NCI-H2196 (cell line): ENCODE results near the gene UBL4A.

ENCODE experiments used
- DNase-seq: peaks from one replicate; lab custom pipeline; 2025; ENCODE audit not compliant: unreplicated experiment; lab: John Stamatoyannopoulos, UW

Gene UBL4A

DNA sequence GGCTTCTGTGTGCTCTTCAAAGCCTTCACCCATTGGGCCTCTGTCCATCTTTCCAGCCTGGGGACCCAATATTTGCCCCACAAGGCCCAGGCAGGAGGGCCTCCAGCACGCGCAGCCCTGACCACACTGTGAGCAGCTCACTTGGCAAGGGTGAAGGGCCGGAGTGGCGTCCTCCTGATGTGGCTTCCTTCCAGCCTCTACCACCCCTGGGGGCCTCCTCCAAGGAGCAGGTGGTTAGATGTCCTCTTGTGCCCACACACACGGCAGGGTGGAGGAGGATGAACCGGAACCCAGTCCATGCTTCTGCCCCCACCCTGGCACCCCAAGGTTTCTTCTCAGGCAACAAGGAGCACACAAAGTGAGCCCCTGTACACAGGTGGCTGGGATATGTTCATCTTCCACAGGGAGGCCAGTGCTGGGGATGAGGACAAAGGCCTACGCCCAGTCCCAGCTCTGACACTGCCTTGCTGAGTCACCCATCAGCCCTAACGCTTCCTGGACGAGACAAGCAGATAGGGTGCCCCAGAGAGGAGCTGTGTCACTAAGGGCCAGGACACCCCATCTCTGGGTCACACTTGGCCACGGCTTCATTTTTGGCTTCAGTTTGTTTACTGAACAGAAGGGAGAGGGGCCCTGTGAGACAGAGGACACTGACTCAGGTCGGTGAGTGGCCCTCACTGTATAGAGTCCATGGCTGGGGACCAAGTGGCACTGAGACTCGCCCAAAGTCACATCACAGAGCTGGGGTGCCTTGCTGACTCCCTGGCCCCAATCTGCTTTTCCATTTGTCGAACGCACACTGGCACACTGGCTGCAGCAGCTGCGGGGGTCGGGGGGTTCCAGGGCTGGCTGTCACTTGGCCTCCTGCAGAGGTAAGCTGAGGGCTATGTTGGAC is 1.9 kb downstream of the UBL4A start:
- DNase-seq: no peak

DNA sequence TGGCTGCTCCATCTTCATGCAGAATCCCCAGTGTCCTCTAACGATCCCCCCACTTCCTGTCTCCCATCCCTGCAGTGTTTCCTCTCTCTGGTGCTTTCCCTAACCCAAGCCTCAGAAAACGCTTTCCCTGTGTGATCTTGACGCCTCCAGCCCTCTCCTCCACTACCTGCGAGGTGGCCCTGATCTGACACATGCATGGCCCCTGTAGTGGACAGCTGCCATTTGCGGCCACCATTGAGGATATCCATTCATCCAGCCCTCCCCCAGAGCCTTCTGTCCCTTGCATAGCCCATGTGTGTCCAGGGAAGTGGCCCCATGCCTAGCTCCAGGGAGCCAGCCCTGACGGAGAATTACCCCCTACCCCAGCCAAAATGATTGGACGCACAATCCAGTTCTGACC is 3.1 kb downstream of the UBL4A start:
- no peak for DNase-seq

DNA sequence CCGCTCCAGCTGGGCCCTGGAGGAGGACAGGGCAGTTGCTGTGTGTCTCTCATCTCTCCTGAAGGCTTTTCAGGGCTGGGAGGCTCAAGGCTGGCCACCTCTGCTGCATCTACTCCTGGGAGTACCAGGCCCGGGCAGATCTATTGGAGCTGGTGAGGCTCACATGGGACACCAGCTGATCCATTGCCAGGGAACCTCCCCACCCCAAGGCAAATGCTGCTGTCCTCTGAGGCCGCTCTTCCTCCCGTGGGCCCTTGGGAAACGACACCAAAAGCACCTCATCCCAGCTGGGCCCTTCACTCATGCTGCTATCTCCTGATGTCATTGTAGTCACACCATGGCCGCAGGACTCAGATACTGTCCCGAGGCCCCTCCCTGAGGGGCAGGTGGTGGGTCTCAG is 3.6 kb downstream of the UBL4A start:
- no peak for DNase-seq

DNA sequence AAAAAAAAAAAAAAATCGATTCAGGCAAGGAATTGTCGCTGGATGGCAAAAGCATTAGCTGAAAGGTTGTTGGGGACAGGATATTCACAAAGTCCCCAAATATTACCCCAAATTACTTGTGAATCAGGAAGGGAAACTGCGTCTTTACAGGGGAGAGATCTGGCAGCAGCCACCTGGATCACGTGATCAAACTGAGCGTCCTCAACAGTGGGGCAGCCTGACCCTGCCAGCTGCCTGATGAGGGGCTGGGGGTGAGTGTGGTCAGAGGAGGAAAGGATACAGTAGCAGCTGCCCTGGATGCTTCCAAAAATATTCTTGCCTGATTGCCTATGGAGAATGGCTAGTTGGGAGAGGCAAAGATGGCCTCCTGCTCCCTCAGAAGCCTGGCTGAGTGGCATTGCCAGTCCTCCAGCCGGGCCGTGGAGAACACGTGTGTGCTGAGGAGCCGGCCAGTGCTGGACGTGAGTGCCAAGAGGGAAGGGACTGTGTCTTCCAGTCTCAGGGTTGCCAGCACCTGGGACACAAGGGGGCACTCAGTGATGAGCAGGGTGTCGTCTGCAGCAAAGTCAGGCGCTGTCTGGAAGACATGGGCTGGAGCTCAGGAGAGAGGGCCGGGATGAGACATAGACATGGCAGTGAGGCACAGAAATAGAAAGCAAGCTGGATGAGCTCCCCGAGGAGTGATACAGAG is 4.4 kb downstream of the UBL4A start:
- DNase-seq: no peak

DNA sequence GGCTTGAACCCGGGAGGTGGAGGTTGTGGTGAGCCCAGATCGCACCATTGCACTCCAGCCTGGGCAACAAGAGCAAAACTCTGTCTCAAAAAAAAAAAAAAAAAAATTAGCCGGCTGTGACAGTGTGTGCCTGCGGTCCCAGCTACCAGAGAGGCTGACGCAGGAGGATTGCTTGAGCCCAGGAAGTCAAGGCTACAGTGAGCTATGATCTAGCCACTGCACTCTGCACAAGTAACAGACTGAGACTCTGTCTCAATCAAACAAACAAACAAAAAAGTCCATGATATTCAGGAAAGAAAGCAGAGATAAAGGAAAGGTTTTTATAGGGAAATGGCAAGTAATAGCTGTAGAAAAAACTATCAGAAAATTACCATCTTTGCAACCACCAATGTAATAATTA is 5.2 kb downstream of the UBL4A start:
- DNase-seq: no peak

DNA sequence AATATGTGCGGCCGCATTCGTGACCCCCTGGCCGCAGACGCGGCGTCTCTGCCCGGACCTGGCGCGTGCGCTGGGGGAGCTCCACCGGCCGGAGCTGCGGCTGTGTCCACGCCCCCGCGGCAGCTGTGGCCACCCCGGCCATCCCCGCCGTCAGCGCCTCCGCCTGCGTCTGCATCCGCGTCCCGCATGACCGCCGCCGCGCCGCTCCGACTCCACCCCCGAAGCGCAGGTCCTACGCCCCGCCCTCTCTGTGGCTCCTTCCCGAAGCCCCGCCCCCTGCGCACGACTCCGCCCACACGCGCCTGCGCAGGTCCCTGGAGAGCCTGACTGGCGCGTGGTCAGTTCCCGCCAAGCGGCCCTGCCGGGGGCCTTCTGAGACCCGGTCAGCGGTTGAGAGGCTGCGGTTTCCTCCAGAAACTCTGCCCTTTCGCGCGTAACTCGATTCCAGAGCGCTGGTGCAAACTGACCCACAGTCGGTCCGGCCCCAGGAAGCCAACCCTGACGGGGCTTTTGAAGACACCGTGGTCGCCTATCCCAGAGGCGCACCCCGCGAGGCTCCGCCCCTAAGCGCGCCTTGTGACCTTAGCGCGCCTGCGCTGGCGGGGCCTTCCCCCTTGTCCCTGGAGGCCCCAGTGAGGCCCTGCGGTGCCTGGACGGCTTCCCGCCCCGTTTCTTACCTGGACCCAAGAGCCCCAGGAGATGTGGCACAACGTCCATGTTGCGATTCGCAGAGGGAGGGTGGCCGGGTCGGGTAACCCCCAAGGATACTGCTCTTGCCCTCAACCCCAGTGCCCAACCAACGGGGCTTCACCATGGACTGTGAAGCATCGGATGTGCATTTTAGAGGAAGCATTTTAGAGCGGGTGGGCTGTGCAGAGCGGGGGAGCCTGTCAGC is 7.4 kb downstream of the UBL4A start, which contains the start of gene LAGE3:
Gene LAGE3 (minus strand): TSS at position 554 of the 895 bp plus-strand sequence. CDS start 366 bp downstream, at position 188.
- peak; percentile 84 for DNase-seq

DNA sequence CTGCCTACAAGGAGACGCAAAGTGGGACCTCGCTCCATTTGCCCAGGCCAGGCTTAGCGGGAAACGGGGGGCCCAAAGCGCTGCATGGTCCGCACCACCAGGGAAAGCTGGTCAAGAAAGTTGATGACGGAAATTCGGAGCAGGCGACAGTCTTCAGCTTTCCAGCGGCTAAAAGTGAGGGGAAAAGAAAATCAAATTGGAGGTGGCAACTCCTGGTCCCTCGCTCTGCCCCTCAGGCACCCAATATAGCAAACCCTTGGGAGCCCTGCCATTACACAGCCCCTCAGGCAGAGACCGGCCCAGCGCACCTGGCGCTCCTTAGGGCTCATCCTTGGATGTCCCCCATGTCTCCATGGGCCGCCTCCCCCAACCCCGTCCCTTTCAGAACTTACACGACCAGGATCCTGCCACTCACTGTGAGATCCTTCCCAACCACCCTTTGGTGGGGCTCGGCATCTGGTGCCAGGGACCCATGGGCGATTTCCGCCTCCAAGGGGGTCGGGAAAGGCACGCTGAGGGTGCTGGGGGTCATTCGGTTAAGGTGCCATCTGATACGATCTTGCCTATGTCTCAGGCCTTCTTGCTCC is 8.4 kb downstream of the UBL4A start:
- no peak for DNase-seq

DNA sequence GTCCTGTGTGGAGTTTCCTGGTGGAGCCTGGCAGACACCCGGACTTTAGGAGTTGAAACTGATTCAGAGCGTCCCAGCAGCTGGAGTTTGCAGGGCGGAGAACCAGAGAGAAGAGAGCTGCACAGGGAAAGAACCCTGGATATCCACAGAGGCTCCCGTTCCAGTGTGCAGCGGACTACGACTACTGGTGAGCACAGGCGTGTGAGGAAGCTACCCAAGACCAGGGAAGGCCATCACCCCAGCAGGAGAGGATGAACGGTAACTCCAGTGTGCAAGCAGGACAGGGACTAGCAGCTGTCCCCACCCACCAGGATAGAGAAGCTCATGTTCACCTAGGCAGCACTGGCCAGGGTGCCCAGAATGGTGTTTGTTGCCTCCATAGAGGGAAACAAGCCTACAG is 9.6 kb downstream of the UBL4A start:
- DNase-seq: no peak

DNA sequence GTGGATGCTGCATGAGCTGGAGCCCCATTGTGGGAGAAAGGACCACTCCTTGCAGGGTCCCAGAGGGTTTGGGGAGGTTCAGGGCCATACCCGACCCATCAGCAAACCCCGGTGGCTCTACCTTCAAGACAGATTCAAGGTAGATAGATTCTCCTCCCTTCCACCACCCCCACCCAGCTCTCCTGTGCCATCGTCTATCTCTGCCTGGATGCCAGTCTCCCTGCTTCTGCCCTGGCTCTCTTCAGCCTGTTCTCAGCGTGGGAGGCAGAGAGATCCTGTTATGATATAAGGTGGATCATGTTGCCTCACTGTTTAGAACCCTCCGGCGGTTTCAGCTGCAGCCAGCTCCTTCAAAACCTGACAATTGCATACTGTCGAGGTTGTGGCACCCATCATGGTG is 12.7 kb downstream of the UBL4A start:
- no peak for DNase-seq

DNA sequence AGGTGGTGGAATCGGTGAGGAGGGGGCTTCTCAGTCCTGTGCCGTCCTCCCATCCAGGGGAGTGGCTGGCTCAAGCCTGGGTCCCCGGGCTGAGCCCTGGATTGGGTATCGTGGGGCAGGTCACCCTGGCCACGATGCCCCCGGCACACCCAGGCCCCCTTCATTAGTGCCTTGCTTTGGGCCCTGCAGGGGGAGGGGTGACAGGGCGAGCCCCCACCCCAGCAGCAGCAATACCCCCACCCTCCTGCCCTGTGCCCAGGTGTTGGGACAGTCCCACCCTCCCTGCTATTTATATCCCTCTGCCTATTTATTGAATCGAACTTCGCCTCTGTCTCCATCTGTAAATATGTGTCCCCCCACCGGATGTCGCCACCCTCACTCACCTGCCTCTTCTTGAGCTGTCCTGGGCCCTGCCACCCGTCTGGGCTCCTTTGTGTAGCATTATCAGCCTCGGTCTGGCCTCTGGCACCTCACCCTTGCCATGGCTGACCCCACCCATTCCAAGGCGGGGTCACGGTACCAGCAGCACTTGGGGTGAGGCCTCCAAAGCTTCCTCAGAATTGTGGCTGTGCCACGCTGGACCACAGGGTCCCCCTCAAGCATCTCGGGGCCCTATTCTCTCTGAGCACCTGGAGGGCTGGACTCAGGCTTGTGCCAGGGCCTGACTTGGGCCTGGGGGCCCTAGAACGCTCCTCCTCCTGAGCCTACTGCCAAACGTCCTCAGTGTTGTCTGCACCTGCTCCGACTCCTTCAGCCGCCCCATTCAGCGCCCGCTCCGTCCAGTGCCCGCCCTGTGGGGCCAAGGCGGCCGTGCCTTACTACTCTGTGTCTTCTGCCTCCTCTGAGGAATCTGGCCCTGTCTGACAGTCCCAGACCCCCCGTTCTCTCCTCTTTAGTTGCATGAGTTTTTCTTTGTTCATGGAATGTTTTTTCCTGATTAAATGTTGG is 13.5 kb downstream of the UBL4A start:
- no peak for DNase-seq

DNA sequence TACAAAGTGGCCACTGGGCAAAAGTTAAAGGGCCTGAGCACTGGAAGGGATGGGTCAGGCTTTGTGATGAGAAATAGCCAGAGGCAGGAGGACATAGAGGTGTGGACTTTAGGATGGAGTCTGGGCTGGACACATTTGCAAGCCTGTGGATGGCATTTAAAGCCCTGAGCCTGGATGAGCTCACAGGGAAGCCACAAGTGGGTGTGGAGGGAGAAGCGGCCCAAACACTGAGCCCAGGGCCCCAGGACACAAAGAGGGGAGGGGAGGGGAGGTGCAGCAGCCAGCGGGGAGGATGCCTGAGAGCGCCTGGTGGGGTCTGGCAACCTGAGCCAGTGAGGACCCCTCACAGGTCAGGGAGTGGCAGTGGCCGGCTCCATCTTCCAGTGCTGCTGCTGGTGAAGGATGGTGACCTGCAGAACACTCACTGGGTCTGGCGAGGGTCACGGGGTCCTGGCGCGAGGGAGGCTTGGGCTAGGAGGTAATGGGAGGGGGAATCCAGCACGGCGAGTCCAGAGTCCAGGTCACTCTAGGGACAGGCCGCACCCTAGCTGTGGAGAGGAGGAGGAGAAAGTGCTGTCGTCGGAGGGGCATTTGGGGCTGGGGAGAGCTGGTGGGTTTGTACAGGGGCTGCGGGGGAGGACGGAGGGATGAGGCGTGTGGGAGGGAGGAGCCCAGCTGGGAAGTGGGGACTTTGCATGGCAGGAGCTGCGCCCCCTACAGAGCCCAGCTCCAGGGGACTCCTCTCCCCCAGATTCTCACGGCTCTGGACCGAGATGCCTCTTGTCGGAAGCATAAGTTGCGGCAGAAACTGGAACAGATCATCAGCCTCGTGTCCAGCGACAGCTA is 14.4 kb downstream of the UBL4A start:
- DNase-seq: no peak

DNA sequence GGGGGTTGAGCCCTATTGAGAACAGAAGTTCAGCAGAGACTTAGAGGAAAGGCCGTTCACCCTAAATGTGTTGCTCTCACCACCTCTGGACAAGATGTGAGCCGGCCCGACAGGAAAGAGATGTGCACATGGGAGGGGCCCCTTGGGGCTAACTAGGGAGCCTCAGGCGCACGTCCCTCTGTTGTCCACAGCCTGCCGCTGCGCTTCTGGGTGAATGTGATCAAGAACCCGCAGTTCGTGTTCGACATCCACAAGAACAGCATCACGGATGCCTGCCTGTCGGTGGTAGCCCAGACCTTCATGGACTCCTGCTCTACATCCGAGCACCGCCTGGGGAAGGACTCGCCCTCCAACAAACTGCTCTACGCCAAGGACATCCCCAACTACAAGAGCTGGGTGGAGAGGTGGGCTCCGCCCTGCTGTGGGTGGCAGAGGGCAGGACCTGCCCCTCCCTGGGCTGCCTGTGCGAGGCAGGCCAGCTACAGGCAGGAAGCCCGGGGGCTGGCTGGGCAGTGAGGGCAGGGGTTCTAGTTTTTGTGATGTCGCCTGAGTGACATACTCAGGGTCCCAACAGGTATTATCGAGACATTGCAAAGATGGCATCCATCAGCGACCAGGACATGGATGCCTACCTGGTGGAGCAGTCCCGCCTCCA is 15.4 kb downstream of the UBL4A start:
- no peak for DNase-seq

DNA sequence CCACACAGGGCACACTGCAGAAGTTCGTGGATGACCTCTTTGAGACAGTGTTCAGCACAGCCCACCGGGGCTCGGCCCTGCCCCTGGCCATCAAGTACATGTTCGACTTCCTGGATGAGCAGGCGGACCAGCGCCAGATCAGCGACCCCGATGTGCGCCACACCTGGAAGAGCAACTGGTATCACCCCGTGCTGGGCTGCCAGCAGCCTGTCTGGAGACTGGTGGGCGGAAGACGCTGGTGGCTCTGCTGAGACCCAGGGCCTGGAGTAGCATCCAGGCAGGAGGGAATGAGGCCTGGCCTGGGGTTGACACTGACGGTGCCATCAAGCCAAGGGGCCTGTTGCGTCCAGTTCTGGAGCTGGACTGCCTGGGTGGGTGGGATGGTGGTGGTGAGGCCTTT is 16.0 kb downstream of the UBL4A start:
- DNase-seq: no peak

DNA sequence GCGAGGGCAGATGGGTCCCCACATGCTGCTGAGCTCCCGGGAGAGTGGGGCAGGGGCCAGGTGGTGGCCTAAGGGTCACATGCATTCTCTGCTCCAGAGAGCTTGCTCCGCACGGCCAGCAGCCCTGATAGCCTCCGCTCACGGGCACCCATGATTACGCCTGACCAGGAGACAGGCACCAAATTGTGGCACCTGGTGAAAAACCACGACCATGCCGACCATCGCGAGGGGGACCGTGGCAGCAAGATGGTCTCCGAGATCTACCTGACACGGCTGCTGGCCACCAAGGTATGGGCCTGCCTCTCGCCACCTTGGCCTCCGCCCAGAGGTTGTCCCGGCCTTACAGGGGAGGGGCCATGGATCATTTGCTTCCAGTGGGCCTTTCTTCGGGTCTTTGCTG is 16.5 kb downstream of the UBL4A start:
- DNase-seq: no peak

DNA sequence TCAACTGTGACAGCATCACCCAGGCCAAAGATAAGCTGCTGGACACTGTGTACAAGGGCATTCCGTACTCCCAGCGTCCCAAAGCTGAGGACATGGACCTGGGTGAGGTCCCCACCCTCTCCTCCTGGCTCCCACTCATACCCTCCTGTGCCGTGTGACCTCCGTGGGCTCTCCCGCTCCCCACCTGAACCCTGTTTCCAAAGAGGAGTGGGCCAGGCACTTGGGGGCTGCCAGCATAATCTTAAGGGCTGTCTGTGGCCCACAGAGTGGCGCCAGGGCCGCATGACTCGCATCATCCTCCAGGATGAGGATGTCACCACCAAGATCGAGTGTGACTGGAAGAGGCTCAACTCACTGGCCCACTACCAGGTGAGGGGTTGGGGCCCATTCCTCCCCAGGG is 17.3 kb downstream of the UBL4A start:
- no peak for DNase-seq

DNA sequence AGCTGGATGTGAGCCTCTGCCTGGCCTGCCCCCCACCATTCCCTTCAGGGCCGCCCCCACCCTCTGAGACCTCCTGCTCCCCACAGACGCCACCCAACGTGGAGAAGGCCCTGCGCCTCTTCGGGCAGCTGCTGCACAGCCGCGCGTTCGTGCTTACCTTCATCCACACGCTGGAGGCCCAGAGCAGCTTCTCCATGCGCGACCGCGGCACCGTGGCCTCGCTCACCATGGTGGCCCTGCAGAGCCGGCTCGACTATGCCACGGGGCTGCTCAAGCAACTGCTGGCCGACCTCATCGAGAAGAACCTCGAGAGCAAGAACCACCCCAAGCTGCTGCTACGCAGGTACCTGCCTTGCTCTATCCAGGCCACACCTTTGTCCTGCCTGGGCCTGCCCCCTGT is 18.2 kb downstream of the UBL4A start:
- no peak for DNase-seq

DNA sequence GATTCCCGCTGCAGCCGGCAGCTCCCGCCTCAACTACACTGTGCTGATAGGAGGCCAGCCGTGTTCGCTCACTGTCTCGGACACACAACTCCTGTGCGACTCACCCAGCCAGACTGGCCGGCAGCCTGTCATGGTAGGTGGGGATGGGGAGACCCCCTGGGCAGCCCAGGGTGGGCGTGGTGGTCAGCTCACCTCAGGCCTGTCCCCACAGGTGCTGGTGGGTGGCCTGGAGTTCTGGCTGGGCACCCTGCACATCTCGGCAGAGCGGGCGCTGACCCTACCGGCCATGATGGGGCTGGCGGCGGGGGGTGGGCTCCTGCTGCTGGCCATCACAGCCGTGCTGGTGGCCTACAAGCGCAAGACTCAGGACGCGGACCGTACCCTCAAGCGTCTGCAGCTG is 18.9 kb downstream of the UBL4A start:
- no peak for DNase-seq

DNA sequence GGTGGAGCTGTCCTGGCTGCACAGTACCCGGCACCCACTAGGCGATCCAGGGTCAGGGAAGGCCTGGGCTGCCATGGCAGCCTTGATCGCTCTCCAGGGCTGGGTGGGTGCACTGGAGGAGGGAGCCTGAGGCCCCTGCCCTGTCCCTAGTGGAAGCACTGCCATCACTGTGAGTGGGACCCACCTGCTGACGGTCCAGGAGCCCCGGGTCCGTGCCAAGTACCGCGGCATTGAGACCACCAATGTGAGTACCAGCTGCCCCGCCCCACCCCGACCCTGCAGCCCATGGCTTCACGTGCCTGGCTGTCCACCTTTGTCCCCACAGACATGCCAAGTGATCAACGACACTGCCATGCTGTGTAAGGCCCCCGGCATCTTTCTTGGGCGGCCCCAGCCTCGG is 19.5 kb downstream of the UBL4A start:
- DNase-seq: no peak

DNA sequence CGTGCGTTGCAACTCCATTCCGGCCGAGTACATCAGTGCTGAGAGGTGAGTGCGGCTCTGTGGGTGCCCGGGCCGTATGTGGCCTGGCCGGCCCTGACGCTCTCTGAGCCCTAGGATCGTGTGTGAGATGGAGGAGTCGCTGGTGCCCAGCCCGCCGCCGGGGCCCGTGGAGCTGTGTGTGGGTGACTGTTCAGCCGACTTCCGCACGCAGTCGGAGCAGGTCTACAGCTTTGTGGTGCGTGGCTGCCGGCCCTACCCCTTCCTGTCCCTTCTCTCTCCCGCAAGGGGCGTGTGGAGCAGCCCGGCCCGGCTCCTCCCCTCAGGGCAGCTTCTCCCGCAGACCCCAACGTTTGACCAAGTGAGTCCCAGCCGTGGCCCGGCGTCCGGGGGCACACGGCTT is 20.4 kb downstream of the UBL4A start:
- no peak for DNase-seq
